C4-2B (cell line): Measurements from ENCODE around the gene DENND1A.

Experiments used
- CTCF ChIP-seq: fragments of 450-650 bp; conservative IDR thresholded peaks from 2 replicates; pipeline ENCODE4 v1.5.1; 2017; ENCODE audit warnings: mild to moderate bottlenecking
- ZFX ChIP-seq: fragments of 450-650 bp; IDR thresholded peaks from 2 replicates; pipeline ENCODE4 v1.6.1; 2017

- no peak for TF ChIP-seq CTCF
- TF ChIP-seq ZFX = no peak
Observed at GRCh38 chr9:123450996-123451395, 478.9 kb downstream of the DENND1A start.
